HEK293T (cell line): ENCODE results near the gene RNU1-2.
"Not testable (repeated sequence)": the region's sequence is repeated elsewhere in the genome, so short reads cannot be mapped to it uniquely, and the experiment has no call there.

Source experiments
- ARNT ChIP-seq: fragments of 450-650 bp; IDR thresholded peaks from 2 replicates; pipeline ENCODE4 v1.6.1; 2017; ENCODE audit warnings: mild to moderate bottlenecking
- BHLHE40 ChIP-seq: fragments of 450-650 bp; IDR thresholded peaks from 2 replicates; pipeline ENCODE4 v1.6.1; 2016; ENCODE audit warnings: mild to moderate bottlenecking, moderate library complexity, borderline replicate concordance
- ELF4 ChIP-seq: fragments of 450-650 bp; IDR thresholded peaks from 2 replicates; pipeline ENCODE4 v1.6.1; 2017; ENCODE audit warnings: antibody characterized with exemption
- FOXA1 ChIP-seq: fragments of 450-650 bp; IDR thresholded peaks from 2 replicates; pipeline ENCODE4 v1.6.1; 2016; ENCODE audit warnings: mild to moderate bottlenecking
- FOXK2 ChIP-seq: fragments of 450-650 bp; IDR thresholded peaks from 2 replicates; pipeline ENCODE4 v1.6.1; 2016; ENCODE audit warnings: mild to moderate bottlenecking
- FOXM1 ChIP-seq: fragments of 450-650 bp; IDR thresholded peaks from 2 replicates; pipeline ENCODE4 v1.6.1; 2017; ENCODE audit warnings: mild to moderate bottlenecking, borderline replicate concordance
- HDGF ChIP-seq: fragments of 450-650 bp; IDR thresholded peaks from 2 replicates; pipeline ENCODE4 v1.6.1; 2017; ENCODE audit warnings: antibody characterized with exemption, borderline replicate concordance
- SP1 ChIP-seq: fragments of 450-650 bp; IDR thresholded peaks from 2 replicates; pipeline ENCODE4 v1.6.1; 2017

DNA sequence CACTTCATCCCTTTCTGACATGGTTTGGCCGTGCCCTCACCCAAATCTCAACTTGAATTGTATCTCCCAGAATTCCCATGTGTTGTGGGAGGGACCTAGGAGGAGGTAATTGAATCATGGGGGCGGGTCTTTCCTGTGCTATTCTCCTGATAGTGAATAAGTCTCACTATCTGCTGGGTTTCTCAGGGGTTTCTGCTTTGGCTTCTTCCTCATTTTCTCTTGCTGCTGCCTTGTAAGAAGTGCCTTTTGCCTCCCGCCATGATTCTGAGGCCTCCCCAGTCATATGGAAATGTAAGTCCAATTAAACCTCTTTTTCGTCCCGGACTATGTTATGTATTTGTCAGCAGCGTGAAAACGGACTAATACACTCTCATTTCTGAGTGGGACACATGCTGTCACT lies 25.8 kb upstream of the RNU1-2 start:
- not testable (repeated sequence) for TF ChIP-seq SP1, HDGF, BHLHE40, ELF4, FOXM1, FOXK2, ARNT, FOXA1
